NCI-H1092 (cell line): ENCODE measurements around the gene ORAI2.
"Not testable (repeated sequence)": the region's sequence is repeated elsewhere in the genome, so short reads cannot be mapped to it uniquely, and the experiment has no call there.

ENCODE experiments used
- DNase-seq: peaks from one replicate; lab custom pipeline; 2025; lab: John Stamatoyannopoulos, UW

Gene ORAI2

DNA sequence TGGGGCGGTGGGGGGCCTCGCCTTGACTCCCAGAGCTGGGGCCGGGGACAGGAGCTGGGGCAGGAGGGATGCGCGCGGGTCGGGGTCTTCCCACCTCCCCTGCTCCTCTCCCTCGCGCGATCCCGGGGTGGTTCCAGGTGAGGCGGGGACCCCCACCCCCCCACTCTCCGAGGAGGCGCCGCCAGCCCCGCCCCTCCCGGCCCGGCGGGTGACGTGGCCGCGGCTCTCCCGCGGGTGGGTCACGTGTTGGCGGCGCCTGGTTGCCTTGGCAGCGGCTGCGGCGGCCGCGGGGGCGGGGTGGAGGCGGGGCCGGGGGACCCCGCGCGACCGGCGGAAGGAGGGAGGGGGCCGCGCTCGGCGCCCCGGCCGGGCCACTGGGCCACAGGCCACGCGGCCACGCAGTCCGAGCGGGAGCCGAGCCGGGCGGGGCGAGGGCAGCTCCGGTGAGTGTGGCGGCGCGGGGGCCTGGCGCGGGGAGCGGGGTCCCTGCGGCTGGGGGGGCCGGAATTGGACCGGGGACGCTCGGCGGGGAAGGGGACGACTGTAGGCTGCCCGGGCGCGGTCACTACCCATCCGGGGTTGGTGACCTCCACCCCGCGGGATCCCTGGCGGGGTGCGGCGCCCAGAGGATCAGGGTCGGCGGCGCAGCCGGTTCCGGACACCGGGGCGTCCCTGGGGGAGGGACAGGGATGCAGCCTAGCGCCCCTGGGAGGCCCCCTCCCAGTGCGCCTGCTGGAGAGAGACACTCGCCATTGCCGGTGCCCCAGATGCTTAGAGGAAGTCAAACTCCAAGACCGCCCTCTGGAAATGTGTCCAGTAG lies at the start of gene ORAI2:
Gene ORAI2 (plus strand): TSS at position 357 of the 820 bp plus-strand sequence. CDS start 5,382 bp downstream, outside the sequence.
- peak; percentile 30 for DNase-seq

DNA sequence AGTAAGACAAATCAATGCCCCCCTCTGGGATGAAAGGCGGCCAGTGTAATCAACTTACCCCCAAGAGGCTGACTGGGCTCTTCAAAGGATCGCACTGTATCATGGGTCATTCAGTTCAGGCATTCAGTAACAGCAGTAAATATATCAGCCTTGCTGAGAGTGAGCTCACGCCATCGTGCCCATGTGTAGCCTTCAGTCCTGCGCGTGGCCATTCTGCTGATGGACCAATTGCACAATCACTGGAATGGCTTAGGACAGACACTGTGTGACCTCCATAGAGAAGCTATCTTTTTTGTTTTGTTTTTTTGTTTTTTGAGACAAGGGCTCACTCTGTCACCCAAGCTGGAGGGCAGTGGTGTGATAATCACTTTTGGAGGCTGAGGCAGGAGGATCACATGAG lies 46.3 kb upstream of the ORAI2 start:
- no peak for DNase-seq

DNA sequence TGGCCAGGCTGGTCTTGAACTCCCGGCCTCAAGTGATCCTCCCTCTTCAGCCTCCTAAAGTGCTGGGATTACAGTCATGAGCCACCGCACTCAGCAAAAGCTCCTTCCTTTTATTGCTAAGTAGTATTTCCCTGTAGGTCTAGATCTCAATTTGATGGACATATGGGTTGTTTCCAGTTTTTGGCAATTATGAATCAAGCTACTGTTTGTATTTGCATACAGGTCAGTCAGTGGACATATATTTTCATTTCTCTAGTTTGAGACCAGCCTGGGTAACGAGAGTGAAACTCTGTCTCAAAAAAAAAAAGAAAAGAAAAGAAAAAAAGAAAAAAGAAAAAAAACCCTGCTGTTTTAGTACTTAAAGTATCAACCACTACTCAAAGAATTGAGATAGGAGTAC lies 43.6 kb upstream of the ORAI2 start:
- no peak for DNase-seq

DNA sequence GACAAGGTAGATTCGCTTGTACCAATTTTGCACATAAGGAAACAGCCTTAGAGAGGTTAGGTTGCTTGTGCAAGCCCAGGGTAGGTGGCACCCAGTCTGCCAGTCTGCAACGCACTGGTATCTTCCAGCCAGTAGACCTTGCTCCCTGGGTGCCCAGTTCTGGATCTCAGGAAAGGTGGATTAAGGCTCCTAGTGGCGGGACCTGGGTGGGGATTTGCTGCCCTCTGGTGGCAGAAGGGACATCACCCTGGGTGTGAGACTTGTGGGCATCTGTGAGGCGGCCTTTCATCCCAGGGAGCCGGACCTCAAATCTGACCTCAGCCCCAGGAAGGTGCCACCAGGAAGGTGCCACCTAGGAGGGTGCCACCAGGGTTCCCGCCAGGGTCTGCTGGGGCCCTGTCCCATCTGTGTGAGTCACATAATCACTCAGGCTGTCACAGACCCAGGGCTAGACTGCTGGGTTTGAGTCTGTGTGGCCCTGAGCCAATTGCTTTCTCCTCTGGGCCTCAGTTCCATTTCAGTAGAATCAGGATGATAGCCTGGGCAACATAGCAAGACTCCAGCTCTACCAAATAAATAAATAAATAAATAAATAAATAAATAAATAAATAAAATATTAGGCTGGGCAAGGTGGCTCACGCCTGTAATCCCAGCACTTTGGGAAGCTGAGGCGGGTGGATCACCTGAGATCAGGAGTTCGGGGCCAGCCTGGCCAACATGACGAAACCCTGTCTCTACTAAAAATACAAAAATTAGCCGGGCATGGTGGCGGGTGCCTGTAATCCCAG lies 42.5 kb upstream of the ORAI2 start:
- peak; percentile 61 for DNase-seq

DNA sequence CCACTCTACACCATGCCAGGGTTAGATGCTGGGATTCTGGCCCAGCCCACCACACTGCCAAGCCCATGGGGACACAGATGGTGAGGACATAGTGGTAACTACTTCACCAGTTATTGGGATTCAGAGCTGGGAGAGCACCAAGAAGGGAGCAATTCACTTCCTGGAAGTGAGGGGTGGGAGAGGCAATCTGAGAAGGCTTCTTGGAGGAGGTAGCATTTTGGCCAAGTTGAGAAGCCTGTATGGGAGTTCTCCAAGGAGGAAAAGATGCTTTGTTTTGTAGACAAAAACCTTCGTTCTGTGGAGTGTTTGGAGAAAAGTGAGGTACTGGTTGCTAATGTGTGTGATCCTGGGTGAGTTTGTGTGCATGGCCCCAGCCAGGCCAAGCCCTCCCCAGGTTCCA lies 41.0 kb upstream of the ORAI2 start:
- DNase-seq: no peak

DNA sequence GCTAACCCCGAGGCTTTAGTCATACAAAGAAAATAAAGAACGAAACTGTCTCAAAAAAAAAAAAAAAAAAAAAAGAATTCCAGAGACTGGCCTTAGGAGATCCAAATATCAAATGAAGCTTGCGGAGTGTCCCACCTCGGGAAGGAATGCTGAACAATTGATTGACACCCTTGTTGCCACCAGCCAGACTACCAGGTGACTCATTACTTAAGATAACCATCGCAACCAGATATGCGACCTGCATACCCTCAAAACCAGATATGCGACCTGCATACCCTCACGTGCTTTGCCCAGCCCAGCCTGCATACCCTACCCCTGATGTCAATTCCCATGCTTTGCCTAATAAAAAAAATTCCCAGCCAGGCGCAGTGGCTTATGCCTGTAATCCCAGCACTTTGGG lies 39.9 kb upstream of the ORAI2 start:
- DNase-seq: no peak

DNA sequence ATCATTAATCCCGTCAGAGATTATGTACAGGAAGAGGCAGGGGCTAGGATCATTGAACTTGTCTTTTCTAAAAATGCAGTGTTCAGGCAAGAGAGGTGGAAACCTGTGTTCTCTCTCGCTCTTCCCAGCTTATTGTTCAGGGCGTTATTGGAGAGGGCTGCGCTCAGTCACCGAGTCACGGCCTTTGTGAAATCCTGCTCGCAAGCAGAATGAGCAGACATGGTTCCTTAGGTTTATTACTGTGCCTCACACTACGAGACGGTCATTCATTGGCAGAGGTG lies 37.8 kb upstream of the ORAI2 start:
- DNase-seq: no peak

DNA sequence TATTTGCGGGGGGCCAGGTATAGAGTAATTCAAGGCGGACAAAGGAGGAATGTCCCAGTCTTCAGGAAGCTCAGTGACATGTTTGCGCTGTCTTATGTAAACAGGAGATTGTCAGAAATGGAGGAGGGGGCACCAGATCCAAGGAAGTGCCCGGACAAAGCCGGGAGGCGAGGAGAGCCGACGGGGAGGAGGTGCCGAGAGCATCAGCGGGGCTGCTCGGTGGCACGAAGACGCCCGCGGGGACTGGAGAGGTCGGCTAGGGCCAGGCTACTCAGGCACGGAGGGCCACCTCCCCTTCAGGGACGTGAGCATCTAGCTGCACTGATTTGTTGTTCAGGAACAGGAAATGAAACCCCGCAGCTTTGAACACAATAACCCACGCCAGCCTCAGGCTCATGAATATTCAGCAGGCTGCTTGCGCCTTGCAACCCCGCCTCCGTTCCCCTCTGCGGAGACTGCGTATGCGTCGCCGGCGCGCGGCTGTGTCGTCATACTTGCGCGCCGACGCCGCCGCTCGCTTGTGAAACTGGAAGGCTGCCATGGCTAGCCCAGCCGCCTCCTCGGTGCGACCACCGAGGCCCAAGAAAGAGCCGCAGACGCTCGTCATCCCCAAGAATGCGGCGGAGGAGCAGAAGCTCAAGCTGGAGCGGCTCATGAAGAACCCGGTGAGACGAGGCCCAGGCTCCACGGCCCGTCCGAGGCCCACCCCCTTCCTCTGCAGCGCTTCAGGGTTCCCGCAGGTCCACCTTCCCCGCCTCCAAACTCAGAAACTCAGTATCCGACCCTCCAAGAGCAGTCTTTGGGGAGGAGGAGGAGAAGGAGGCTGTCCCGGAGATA lies 37.3 kb upstream of the ORAI2 start, which contains the start of gene PRKRIP1:
Gene PRKRIP1 (plus strand): TSS at position 491 of the 837 bp plus-strand sequence. CDS start 49 bp downstream, at position 540.
- DNase-seq: peak; percentile 91

DNA sequence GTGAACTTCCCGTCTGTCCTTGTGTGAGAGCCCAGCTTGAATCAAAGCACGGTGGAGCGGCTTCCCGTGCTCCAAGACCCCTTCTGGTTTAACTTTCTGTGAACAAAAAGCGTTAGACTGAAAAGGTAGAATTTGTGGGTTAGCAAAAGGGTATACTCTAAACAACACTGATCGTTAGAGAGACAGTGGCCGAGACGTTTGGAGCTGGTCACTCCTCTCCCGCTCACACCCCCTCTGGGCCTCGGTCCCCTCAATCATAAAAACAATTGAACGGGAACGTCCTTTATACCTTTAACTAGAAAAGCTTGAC lies 36.7 kb upstream of the ORAI2 start:
- no peak for DNase-seq

DNA sequence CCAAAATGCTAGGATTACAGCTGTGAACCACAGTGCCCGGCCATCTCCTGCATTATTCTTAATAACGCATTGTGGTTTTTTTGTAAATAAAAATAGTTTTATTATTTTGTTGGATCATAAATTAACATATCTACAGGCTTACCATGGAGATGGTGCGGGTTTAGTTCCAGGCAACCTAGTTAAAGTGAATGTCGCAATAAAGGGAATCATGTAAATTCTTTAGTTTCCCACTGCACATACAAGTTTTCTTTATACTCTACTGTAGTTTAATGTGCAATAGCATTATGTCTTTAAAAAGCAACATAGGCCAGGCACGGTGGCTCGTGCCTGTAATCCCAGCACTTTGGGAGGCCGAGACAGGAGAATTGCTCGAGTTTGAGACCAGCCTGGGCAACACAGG lies 34.8 kb upstream of the ORAI2 start:
- DNase-seq: no peak

DNA sequence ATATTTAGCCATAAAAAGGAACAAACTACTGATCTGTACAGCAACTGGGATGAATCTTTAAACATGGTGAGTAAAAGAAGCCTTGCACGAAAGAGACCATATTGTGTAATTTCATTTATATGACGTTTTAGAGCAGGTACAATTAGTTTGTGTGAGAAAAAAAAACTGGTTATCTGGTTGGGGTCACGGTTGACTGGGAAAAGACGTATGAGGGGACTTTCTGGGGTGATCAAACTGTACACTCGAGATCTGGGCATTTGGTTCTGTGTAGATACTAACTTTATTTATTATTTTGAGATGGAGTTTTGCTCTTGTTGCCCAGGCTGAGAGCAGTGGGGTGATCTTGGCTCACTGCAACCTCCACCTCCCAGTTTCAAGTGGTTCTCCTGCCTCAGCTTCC lies 33.0 kb upstream of the ORAI2 start:
- no peak for DNase-seq

DNA sequence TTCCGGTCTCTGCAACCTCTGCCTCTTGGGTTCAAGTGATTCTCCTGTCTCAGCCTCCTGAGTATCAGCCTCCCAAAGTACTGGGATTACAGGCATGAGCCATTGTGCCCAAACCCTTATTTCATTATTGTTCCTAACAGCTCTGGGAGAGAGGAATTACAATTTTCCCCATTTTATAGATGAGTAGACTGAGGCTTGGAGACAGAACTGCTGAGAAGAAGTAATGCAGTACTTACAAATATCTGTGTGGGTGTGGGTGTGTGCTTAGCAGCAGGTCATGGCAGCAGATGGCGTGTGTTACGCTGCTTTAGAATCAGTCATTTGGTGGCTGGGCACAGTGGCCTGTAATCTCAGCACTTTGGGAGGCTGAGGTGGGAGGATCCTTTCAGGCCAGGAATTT lies 29.8 kb upstream of the ORAI2 start:
- DNase-seq: no peak

DNA sequence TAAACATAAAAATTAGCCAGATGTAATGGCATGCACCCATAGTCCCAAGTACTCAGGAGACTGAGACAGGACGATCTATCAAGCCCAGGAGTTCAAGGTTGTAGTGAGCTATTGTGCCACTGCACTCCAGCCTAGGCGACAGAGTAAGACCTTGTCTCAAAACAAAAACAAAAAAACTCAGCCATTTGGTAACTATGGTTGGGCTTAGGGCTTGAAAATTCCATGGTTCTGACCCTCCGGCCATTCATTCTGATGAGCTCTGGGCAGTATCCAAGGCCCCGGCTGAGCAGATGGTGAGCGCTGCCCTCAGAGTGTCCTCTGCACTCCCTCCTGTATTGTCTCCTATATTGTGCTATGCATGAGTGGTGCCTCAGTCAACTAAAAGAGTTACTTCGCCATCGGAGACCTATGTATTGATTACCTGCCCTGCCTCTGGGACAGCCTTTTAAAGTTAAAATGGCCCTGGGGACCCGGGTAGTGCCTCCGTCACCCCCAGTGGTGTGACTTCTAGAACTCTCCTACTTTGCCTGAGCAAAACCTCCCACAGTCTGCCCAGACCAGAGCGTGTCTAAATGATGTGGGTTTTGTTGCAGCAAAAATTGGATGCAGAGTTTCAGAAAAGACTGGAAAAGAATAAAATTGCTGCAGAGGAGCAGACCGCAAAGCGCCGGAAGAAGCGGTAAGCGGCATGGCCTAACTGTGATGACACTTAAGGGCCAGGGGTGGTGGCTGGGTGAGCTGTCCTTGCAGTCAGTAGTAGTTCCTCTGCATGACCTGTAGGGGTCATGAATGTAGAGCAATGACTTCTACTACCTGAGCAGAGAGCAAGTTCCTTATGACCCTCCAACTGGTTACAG lies 29.1 kb upstream of the ORAI2 start:
- peak; percentile 17 for DNase-seq

DNA sequence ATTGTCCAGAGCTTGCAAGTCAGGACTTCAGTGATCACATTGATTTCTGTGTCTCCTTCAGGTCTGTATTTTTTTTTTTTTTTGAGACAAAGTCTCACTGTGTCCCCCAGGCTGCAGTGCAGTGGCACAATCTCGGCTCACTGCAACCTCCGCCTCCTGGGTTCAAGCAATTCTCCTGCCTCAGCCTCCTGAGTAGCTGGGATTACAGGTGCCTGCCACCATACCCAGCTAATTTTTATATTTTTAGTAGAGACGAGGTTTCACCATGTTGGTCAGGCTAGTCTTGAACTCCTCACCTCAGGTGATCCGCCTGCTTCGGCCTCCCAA lies 28.6 kb upstream of the ORAI2 start:
- not testable (repeated sequence) for DNase-seq

DNA sequence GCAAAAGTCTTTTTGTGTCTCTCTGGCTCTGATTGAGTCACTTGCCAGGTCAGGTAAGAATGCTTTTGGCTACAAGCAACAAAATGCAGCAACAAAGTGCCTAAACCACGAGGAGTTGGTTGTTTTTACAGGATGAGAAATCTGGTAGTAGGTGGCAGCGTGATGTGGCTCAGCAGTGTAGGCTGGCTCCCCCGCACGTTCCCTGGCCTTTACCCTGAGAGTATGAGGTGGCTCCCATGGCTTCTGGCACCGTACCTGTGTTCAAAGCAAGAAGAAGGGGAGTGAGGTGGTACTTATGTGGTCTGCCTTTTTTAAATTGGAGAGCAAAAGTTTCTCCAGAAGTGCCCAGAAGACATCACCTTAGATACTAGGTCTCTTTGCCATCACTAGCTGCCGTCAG lies 25.5 kb upstream of the ORAI2 start:
- no peak for DNase-seq

DNA sequence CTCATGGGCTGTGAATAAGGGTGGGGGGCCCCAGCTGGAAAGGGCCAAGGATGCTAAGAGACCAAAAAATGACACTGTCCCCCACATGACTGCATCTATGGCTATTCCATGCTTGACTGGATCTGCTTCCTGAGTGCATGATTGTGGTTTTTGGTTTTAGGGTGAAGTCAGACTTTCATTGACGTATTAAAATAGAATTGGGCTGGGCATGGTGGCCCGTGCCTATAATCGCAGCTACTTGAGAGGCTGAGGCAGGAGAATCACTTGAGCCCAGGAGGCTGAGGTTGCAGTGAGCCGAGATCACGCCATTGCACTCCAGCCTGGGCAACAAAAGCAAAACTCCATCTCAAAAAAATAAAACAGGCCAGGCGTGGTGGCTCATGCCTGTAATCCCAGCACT lies 24.8 kb upstream of the ORAI2 start:
- not testable (repeated sequence) for DNase-seq

DNA sequence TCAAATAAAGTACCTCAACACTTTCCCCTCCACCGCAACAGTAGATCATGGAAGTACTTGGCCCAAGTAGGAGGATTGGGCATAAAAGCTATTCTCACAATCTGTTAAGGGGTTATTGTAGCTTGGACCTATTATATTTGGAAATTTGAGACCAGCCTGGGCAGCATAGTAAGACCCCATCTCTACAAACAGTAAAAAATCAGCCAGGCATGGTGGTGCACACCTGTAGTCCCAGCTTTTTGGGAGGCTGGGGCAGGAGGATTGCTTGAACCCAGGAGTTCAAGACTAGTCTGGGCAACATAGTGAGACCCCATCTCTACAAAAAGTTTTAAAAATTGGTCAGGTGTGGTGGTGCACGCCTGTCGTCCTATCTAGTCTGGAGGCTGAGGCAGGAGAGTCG lies 24.0 kb upstream of the ORAI2 start:
- no peak for DNase-seq

DNA sequence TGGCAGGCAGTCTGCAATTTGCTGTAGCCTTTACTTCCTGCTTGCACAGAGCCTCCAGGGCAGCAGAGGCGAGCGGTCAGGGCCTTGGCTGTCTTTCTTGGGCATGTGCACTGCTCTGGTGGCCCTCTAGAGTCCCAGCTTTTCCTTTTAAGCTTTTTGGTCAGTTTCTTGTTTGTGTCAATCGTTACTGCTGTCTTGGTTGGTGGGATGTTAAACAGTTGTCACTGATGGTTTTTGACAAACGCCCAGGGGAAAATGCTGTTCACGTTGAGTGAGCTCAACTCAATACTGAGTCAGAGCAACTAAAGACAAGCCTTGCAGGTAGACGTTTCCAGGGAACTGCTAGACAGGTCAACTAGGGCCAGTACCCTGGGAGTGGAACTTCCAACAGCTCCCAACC lies 23.3 kb upstream of the ORAI2 start:
- DNase-seq: no peak

DNA sequence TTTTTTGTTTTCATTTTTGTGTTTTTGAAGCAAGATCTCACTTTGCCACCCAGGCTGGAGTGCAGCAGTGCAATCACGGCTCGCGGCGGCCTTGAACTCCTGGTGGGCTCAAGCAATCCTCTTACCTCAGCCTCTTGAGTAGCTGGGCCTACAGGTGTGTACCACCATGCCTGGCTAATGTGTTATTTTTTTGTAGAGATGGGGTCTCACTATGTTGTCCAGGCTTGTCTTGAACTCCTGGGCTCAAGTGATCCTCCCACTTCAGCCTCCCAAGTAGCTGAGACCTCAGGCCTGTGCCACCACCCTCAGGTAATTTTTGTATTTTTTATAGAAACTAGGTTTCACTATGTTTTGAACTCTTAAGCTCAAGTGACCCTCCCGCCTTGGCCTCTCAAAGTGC lies 22.5 kb upstream of the ORAI2 start:
- DNase-seq: no peak

DNA sequence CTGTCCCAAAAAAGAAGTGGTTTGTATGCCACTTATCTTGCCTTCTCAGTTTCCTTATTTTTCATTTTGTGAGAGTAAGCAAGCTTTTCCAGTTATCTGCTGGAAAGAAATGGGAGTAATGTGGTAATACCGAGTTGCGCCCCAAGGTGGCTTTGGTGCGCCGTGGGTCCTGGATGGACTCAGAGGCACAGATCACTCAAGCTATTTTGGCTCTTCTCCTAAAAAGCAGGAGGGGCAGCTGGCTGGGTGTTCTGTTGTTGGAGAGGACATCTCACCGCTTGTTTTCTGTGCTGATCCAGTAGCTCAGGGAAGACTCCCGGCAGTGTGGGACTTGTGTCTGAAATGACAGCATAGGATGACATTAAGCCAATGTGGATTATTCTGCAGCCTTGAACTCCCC lies 20.8 kb upstream of the ORAI2 start:
- DNase-seq: no peak

DNA sequence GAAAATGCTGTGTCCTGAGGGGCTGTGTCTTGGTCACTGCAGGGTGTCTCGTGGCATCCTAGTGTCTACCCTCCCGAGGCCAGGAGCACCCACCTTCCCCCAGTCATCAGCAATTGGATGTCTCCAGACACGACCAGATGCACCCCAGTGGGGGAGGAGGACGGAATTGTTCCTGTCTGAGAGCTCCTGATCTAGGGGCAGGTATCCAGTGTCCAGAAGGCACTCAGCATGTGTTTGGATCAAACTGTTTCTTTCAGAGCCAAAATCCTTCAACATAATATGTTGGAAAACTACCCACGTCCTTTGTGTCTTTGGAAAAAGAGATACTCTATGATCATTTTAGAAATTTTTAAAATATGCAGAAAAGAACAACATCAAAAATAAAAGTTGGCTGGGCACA lies 20.3 kb upstream of the ORAI2 start:
- DNase-seq: no peak

DNA sequence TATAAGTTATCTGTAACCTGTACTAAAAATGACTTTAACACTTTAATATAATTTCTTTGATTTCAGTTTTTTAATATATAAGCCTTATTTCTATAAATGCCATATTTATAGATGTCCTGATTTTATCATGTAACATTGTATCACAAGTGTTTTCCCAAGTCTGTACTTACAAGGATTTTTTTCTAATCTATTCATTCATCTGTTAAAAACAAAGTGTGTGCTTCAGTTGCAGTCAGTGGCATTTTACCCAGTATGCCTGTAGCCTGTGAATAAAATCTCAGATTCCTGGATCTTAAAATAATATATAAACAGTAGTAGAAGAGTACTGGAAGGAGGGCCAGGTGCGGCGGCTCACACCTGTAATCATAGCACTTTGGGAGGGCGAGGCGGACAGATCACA lies 19.8 kb upstream of the ORAI2 start:
- no peak for DNase-seq
